Stromal cell of bone marrow (primary cell): Measurements from ENCODE around the gene CHRM2.
A peak's percentile ranks its signal among the peaks of the same experiment; 100 is the strongest.
"Not testable (repeated sequence)": the region's sequence is repeated elsewhere in the genome, so short reads cannot be mapped to it uniquely, and the experiment has no call there.

ENCODE experiments used
- DNase-seq: peaks from one replicate; pipeline ENCODE4 v3.0.0-alpha.2; 2012; ENCODE audit warnings: low read depth

CHRM2 gene

DNA sequence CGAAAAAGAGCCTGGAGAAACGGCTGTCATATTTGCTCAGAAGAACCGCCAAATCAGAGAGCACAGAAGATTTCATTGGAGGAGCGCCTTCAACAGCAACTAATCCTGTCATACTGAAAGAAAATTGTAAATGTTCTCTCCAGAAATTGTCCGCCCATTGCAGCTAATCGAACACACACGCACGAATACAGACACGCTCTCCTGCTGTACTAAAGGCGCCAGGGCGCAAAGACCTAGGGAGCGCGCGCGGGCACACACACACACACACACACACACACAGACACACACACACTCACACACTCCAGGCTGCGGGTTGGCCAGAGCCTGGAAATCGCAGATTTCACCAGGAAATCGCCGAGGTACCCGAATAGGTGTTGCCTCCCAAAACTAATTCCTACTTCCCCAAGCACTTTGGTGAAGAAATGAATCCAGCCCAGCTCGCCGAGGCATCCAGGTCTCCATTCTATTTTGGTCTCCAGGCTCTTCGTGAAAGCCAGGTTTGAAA is at the start of gene CHRM2:
TSS of gene CHRM2 (plus strand) at position 157 of the 505 bp plus-strand sequence. CDS start 146,214 bp downstream, outside the sequence.
- DNase-seq, result no peak

DNA sequence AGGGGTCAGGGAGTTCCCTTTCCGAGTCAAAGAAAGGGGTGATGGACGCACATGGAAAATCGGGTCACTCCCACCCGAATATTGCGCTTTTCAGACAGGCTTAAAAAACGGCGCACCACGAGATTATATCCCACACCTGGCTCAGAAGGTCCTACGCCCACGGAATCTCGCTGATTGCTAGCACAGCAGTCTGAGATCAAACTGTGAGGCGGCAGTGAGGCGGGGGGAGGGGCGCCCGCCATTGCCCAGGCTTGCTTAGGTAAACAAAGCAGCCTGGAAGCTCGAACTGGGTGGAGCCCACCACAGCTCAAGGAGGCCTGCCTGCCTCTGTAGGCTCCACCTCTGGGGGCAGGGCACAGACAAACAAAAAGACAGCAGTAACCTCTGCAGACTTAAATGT is 37.1 kb upstream of the CHRM2 start:
- DNase-seq, result not testable (repeated sequence)

DNA sequence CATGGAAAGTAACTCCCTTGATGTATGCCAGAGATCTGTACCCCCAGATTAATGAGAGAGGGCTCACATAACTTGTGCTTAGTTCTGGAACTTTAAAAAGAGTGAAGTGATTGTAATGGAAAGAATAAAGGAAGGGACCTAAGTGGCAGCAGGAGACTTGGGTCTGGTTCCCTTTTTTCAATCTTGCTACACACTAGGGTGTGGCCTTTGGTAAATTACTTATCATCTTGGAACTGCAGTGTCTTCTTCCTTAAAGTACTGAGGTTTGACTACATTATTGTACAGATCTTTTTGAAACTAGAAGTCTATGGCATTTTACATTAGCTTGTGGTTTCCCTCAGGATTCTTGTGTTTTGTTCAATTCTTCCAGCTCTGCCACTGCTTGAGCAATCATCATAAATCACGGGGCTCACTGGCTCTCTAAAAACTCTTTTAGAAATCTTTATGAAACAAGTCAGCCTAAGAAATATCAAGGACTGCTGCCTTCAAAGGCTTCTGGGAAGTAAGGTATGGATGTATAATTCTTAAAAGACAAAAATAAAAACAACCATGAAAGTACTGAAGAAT is 22.5 kb upstream of the CHRM2 start:
- DNase-seq, result peak; percentile 17

DNA sequence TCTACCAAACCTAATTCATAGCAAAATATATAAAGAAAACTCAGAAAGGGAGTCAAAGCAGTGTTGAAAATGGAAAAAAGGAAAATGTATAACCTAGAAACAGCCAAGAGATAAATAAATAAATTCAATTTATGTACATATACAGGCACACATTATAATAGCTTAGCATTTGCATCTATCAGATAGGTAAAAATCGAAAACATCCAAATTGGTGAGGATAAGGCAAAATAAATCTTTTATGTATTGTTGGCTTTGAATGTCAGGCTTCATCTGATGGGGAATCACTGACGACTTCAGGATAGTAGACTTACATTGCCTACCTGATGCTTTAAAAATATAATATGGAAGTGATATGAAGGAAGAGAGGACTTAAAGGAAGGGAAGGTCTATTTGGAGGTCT is 20.6 kb upstream of the CHRM2 start:
- no peak for DNase-seq

DNA sequence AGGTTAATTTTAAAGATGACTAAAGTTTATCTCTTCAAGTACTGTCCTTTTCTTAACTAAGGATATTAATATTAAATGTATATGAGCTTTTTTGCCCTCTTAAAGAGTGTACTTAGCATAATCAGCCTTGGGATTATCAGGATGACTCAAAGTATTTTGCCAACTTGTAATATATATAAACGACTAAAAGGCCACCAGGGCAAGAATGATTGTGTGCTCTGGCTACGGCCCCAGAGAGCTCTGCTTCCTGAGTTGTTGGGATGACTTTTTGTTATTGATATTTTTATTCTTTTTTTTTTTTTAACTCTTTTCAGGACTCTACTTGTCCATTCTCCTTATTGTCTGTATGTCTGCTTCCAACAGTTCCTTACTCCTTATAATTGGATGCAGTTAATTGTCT is 14.8 kb upstream of the CHRM2 start:
- DNase-seq, result no peak

DNA sequence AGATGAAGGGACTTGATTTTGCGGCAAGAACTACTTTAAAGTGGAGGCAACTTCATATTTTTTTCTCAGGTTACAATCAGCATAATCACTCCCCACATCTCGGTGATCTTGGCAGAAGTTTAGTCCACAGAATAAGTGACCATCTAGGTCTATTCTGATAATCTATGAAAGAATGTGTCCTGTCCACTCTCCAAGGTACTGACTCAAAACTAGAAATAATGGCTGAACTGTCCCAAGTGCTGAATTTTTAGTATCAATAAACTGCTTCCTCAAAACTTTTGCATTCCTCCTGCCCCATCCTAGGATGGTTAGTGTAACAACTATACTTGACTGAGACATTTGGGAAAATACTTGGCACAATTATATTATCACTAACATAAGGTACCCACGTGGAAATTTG is 10.9 kb upstream of the CHRM2 start:
- DNase-seq, result peak; percentile 17

DNA sequence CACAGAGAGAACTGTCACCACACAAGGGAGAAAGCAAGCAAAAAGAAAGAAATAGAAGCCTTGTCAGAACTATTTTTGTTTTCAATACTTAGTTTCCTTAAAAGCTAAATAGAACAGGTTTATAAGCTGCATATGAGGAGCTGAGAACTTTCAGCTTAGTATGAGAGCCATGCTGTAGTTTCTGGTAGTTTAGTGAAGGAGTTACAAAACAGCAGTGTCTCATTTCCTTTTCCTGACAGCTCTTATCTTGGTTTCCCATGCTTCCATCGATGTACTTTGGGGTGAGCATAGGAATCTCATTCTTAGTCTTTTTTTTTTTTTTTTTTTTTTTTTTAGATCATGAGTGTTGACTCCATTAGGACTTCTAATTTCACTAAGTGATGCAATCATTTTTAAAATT is 8.6 kb upstream of the CHRM2 start:
- DNase-seq, result no peak

DNA sequence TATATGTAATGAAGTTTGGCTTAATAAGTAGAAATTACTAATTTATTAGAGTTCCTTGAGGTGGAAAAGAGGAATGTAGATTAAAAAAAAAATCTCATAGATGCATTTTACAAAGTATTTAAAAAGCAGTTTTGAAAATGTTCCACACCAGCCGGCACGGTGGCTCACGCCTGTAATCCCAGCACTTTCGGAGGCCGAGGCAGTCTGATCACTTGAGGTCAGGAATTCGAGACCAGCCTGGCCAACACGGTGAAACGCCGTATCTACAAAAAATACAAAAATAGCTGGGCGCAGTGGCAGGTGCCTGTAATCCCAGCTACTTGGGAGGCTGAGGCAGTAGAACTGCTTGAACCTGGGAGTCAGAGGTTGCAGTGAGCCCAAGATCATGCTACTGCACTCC is 3.2 kb upstream of the CHRM2 start:
- no peak for DNase-seq

DNA sequence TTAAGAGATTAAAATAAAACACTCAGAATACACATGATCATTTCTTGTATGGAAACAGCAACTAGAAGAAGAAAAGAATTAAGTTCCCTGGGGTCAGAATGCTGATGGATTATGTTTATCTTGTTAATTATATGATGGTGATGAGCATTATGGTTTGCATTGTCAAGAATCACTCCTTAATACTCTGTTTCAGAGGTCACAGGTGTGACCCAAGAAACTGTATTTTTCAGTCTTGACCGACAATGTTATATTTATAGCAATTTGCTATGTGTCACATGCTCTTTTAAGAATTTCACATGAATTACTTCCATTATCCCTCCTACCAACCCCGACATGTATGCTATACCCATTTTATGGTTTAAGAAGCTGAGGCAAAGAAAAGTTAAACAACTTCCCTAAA is 2.7 kb upstream of the CHRM2 start:
- DNase-seq, result no peak

DNA sequence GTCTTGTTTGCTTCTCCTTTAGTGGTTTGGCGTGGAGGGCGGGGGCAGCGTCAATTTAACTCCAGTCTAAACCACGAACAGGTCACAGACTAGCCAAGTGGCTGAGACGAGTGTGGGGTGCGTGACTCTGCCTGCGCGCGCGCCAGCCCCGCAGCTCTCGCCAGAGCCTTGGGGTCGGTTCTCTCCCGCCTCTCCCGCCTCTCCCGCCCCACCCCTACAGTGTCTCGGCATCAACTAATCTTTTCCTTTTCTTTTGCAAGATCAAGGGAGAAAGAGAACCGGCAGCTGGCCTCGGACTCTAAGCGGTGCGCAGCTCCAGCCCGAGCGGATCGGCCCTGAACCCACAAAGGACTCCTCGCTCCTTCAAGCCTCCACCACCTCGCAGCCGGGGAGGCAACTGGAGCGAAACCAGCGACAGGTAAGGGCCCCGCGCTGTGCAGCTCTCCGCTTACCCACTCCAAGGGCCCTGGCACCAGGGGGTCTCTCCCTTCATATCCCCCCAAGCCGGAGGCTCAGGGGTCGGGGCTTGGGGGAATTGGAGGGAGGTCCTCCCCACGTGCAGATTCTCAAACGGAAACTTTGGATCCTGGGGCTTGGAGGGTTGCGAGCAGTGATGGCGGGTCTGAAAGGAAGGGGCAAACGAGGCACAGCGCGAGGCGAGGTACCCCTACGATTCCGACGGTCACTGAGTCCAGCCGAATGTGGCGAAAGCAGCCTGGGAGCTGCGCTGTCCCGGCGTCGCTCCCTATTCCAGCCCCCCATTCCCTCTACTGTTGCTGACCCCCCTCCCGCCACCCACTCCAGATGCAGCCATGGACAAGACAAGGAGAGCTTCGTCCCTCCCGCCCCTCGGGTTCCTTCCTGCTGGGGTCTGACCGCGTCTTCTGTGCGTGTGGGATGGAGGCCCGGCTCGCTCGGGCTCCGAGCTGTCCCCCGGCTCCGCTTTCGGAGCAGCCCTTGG is 829 bp downstream of the CHRM2 start:
- DNase-seq, result no peak

DNA sequence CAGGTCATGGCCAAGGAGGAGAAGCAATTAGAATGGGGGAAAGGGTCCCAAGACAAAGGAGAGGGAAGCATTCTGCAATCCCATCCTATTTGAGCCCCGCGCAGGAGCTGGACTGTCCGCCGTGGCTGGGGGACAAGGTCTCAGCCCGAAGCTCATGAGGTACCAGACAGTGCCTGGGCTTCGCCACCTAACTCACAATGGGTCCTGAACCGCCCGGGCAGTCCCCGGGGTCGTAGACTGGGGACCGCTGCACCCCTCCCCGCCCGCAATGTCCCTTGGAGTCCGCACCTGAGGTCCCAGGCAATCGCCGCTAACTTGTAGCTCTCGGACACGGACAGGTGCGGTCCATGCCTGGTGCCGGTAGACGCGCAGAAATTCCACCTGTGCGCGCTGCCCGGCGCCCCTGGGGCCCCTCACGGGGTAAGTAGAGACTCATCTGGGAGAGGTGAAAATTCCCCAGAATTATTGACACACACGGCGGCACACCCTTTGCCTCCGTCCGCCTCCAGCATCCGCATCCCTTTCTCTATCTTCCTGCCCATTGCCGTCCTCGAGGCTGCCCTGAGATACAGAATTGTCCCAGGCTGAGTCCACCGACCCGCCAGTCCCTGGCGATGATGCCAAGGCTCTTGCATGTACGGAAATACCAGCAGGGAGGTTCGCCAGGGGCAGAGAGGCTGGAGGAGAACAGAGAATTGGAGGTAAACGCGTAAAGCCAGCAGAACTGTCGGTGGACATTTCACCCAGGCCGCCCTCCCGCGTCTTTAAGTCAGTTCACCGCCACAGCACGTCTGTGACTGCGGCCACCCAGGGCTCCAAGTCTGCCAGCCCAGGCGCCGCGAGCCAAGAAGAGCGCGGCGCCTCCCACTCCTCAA is 1.8 kb downstream of the CHRM2 start:
- no peak for DNase-seq

DNA sequence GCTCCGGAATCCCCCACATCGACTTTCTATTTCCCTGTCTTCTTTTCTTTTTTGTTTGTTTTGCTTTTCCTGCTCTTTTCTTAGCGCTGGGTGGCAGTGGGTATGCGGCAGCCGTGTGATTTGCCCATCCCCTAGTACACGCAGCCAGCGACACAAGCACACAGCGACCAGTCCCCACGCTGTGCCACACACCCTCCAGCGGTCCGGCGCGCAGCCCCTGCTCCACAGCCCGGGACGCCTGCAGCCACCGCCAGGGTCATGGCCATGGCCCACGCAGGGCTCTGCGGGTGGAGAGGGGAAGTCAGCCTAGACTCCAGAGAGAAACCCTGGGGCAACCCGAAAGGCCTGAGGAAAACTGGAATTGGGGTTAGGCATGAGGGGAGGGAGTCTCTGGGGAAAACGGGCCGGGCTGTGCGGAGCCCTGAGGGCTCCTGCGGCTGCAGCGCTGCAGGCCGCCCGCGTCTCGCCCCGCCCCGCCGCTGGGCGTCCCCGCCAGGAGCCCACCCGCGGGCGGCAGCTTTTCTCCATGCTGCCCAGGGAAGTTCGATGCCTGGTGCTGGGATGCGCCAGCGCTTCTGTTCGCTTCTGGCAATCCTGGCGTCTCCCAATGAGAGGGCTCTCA is 2.5 kb downstream of the CHRM2 start:
- no peak for DNase-seq

DNA sequence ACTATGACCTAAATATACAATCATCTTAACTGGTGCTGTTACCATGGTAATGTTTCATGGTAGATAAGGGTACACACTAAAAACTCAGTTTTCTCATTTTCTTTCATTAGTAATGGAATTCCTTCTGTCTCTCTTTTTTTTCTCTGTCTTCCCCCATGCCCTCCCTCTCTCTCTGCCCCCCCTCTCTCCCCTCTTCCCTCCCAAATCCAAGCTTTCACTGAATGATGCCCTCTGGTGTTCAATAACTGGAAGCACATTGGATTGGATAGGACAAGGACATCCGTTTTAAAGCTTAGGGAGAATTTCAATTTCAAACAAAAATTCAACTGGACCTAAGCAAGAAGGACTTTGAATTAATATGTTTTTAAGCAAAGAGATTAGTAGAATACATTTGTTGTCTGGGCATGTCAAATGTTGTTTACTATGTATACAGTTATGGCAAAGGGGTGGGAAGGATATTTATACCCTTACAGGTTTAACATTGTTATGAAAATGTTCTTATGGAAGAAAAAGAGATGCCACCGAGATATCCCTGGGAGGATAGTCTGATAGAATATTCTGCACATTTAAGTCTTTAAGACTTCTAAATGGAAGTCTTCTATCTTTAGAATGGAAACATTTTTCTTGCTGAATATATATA is 6.1 kb downstream of the CHRM2 start:
- DNase-seq, result no peak

DNA sequence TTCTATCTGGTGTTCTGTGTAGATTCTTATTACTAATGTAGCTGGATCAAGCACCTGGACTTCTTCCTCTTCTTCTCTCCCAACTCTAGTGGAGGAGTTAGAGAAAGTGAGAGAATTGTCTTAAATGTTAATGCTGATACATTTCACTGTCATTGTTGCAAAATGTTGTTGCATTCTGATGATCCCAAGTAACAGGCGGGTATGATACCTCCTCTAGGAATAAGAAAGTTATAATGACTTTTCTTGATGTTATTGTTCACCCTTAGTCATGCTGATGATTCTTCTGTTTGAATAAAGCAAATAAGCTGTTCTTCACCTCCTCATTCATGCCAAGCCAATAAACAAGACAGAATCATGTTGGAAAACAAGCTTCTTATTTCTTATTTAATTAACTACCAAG is 9.1 kb downstream of the CHRM2 start:
- DNase-seq, result no peak

DNA sequence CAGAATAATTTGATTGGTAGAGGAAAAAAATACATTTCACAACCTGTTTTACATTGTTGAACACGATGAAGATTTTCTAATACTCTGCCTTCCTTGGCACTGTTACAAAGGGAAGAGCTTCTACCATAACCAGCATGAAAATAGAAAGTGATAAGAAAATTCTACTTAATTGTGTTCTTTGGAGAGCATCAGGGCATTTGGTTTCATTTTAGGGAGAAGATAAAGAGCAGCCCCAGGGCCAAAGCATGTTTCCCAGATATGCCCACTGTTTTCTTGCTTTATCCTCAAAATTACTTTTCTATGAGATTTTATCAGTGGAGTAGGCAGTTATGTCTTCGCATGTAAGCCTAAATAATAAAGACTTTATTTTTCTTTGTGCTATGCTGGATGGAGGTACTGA is 9.5 kb downstream of the CHRM2 start:
- no peak for DNase-seq

DNA sequence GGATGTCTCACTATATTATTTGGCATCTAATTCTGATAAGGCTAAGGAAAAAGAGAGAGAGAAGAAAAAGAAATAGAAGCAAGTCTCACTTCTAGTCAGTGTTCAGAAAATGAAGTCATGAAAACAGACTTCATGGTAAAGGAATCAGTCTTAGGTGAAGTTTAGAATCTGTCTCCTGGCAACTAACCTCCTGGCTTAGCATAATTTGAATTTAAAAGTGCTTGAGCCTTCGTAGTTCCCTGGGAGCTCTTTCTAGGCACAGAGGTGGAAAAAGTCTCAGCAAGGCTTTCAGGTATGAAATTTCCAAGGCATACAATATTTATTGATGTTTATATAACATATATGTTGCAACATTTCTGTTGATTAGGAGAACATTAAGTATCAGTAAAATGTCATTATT is 10.4 kb downstream of the CHRM2 start:
- DNase-seq, result no peak

DNA sequence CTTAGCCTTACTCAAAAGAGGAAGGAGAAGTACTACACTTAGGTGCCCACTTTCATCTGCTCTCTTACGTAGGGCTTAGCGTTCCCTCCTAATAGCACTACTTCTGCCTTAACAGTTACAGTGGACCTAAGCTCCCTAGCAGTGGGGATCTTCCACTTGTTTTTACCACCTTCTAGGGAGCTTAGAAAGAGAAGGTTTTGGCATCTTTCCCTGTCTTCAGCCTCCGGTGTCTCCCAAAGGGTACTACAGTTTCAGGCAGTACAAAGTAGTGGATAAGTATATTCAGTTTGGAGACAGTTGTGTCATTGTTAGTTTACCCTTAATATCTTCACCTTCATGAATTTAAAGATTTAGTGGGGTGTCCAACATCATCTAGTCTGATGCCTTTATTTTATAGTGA is 14.6 kb downstream of the CHRM2 start:
- DNase-seq, result no peak

DNA sequence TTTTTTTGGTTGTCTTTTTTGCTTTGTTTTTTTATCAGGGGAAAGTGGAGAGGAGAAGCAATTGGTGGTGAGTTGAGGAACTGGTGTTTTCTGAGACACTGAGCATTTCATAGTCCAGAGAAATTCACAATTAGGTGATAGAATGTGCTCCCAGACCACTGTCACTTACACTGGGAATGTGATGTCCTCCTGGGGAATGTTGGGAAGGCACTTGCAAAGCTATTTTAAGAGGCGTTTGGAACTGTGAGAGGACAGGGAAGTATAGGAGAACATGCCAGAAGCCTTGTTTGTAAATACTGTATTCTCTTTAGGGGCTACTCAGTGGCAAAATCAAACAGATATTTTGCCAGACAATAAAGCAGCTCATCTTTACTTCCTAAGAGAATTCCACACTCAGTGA is 16.0 kb downstream of the CHRM2 start:
- no peak for DNase-seq

DNA sequence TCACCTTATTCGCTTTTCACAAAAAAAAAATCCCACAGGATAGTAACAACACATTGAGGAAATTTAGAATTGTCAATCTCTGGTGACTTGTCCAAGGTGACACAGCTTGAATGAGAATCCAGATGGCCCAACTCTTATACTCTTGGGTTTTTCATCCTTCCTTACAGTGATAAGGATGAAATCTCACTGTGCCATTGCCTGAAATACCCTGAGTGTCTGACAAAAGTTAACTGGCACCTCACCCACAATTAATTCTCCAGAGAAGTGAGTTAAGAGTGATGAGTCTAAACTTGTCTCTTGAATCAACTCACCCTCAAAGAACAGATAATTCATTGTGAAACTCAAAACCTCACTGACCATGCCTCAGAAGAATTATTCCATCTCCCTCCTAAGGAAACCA is 18.9 kb downstream of the CHRM2 start:
- DNase-seq, result no peak

DNA sequence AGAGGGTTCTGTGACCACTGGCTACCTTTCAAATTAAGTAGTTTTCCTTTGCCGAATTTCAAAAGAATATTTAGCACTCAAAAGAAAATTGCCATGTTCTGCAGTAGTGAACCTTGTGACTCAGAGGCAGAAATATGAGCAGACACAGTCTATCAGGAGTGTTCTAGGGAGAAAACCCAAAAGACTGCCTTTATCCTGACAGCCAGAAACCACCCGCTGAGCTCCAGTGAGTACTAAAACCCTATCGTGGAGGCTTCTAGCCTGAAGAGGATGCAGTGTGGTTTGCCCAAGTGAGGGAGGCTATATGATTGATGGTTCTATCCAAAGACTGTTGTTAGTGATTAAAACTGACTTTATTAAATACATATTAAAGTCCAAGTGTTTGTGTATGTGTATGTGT is 21.9 kb downstream of the CHRM2 start:
- DNase-seq, result no peak

DNA sequence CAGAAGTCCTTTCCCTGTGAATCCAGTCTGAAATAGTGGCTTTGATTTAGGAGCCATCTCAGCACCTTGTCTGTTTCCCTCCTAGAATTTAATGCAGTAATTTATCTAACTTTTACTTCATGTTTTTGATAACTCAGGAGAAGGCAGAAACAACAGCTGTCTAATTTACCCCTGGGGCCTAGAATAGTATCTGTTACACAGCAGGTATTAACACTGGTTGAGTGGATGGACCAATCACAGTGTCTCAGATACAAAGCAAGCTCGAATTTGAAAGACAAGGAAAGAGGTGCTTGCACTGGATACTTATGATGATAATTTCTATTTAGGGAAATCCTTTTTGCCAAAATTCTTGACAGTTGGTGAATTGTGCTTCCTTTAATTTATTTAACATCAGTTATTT is 23.4 kb downstream of the CHRM2 start:
- no peak for DNase-seq

DNA sequence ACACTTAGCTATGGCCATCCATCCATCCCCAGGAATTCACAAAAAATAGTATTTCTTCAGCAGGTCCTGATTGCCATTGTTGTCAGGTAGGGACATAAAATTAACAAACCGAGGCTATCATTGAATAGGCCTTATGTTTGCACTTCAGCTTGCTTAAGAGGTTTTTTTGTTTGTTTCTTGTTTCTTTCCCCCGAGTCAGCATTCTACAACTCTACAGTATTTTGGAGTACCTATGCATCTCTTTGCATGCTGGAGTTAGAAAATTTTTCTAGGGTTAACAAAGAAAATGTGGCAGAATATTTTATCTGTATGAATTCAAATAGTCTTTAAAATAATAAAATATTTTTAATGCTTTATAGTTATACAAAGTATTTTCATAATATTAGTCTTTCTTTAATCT is 26.3 kb downstream of the CHRM2 start:
- DNase-seq, result no peak
